HepG2 (cell line): ENCODE measurements around the gene FBXO24. TPM values are rescaled to one million over a fixed set of nuclear protein-coding genes. Genes with fewer than 3 reads are reported as not detected.

ENCODE experiments used
- ETV5 ChIP-seq: IDR thresholded peaks from 2 replicates; pipeline ENCODE4 v1.6.1; 2018; ENCODE audit warnings: missing biosample characterization, missing genetic modification reagents, inconsistent platforms, borderline replicate concordance
- FOXA1 ChIP-seq, 2 experiments: fragments of 450-650 bp in 1 of 2; sonication (generic) in 1 of 2; formaldehyde crosslinking in 1 of 2; IDR thresholded peaks; 2 replicates each; pipeline versions ENCODE4 v1.4.0 to v1.6.1; 2016 to 2020; ENCODE audit warnings: missing genetic modification reagents in 1 of 2
- FOXA3 ChIP-seq: IDR thresholded peaks from 2 replicates; pipeline ENCODE4 v1.6.1; 2016; ENCODE audit warnings: missing genetic modification reagents, missing compliant biosample characterization
- HIVEP1 ChIP-seq: sonication (generic); formaldehyde crosslinking; IDR thresholded peaks from 2 replicates; pipeline ENCODE4 v1.4.0; 2020; ENCODE audit warnings: mild to moderate bottlenecking, missing genetic modification reagents
- KAT2B ChIP-seq: fragments of 150-350 bp; IDR thresholded peaks from 2 replicates; pipeline ENCODE4 v1.6.1; 2014; ENCODE audit warnings: low read depth, low read length, borderline replicate concordance
- KLF11 ChIP-seq: IDR thresholded peaks from 2 replicates; pipeline ENCODE4 v1.6.1; 2016; ENCODE audit warnings: missing compliant biosample characterization
- LRRFIP1 ChIP-seq: sonication (generic); formaldehyde crosslinking; conservative IDR thresholded peaks from 2 replicates; pipeline ENCODE4 v1.4.0; 2020; ENCODE audit warnings: missing genetic modification reagents
- POLR2A ChIP-seq, 2 experiments: IDR thresholded peaks; 2 replicates each; pipeline ENCODE4 v1.6.1; 2011; ENCODE audit warnings: low read depth in 2 of 2, low read length in 2 of 2, mild to moderate bottlenecking in 1 of 2, moderate library complexity in 1 of 2; ENCODE audit not compliant: insufficient read depth in 1 of 2
- RBFOX2 ChIP-seq: fragments of 200-400 bp; formaldehyde crosslinking; IDR thresholded peaks from 2 replicates; pipeline ENCODE4 v1.6.1; 2017; ENCODE audit warnings: low read depth, mild to moderate bottlenecking, low read length
- ZBTB10 ChIP-seq: sonication (generic); formaldehyde crosslinking; IDR thresholded peaks from 2 replicates; pipeline ENCODE4 v1.4.0; 2020; ENCODE audit warnings: missing genetic modification reagents, borderline replicate concordance
- ZNF142 ChIP-seq: sonication (generic); formaldehyde crosslinking; IDR thresholded peaks from 2 replicates; pipeline ENCODE4 v1.4.0; 2020; ENCODE audit warnings: missing genetic modification reagents
- ZNF232 ChIP-seq: sonication (generic); formaldehyde crosslinking; IDR thresholded peaks from 2 replicates; pipeline ENCODE4 v1.4.0; 2020; ENCODE audit warnings: missing genetic modification reagents, borderline replicate concordance
- ZNF761 ChIP-seq: sonication (generic); formaldehyde crosslinking; conservative IDR thresholded peaks from 2 replicates; pipeline ENCODE4 v1.4.0; 2020; ENCODE audit warnings: mild to moderate bottlenecking, missing genetic modification reagents
- ZNF83 ChIP-seq: sonication (generic); formaldehyde crosslinking; IDR thresholded peaks from 2 replicates; pipeline ENCODE4 v1.4.0; 2020; ENCODE audit warnings: missing genetic modification reagents, mild to moderate bottlenecking, borderline replicate concordance
- ZZZ3 ChIP-seq: sonication (generic); formaldehyde crosslinking; IDR thresholded peaks from 2 replicates; pipeline ENCODE4 v1.4.0; 2020; ENCODE audit warnings: missing genetic modification reagents, mild to moderate bottlenecking, borderline replicate concordance
- polyA plus RNA-seq, 8 experiments: library from polyadenylated mRNA; depleted of rRNA in 3 of 8; stranded (reverse) in 7 of 8; unstranded in 1 of 8; fragments of >200 nt; fragmentation: Illumina TruSeq in 4 of 8; extraction: Trizol in 4 of 8; gene quantifications; 2 replicates each; pipeline versions ENCODE4 v1.2.1 to v1.2.3, GENCODE V29; 2011 to 2016; ENCODE audit warnings: low read depth in 4 of 8, missing spikeins in 1 of 8, mixed read lengths in 1 of 8; ENCODE audit not compliant: insufficient read depth in 1 of 8
- total RNA-seq, 5 experiments: library from RNA; depleted of rRNA; stranded (reverse); fragments of >200 nt; fragmentation: Illumina TruSeq; extraction: Trizol; gene quantifications; 2 replicates each; pipeline ENCODE4 v1.2.3, GENCODE V29; 2016; ENCODE audit warnings: low read depth in 1 of 5

The FBXO24 gene
- total and polyA plus RNA-seq, 2 of the 13 experiments (the other 11 are each of a cell fraction or from before 2014, with no cell fraction given): 0.20 to 0.55 TPM

GRCh38 chr7:100545360-100546128 is 40.6 kb upstream of the FBXO24 start (continued):
- TF ChIP-seq ZNF142 (CRISPR knock-in tag) (no peak), ZNF761 (CRISPR knock-in tag) (no peak; the same call in 1 of the 2 replicates), FOXA3 (CRISPR knock-in tag) (peak; percentile 86), LRRFIP1 (CRISPR knock-in tag) (no peak), ETV5 (peak; percentile 81; the same call in 1 of the 2 replicates), HIVEP1 (no peak), ZNF83 (CRISPR knock-in tag) (no peak), POLR2A (IDR thresholded peaks at IDR 0.05; ENCODE audit: insufficient read depth in 1 of 2, low read depth in 2 of 2, low read length in 2 of 2) (peak in 1 of 2 experiments; percentile 58; a peak in 1 of 4 replicates), KAT2B (no peak), KLF11 (CRISPR knock-in tag) (no peak), RBFOX2 (peak; percentile 88), FOXA1 (IDR thresholded peaks at IDR 0.05) (no peak), FOXA1 (CRISPR knock-in tag; IDR thresholded peaks at IDR 0.05) (peak; percentile 86), ZBTB10 (CRISPR knock-in tag) (no peak), ZZZ3 (CRISPR knock-in tag) (no peak), ZNF232 (CRISPR knock-in tag) (peak; percentile 46; the same call in 1 of the 2 replicates)
